ENCODE data around the gene PFKFB2. TPM values are rescaled to one million over a fixed set of nuclear protein-coding genes. Genes with fewer than 3 reads are reported as not detected.

PFKFB2 gene
- total RNA-seq, 2 experiments from 2014 or later: 1.5 to 1.7 TPM

GRCh38 chr1:207026104-207026534 is 27.0 kb upstream of the PFKFB2 start:
- ChIA-PET CTCF (no interaction called here), POLR2A (no interaction called here)
- no peak for DNase-seq
- H3K27ac Mint-ChIP-seq: no peak overlapping the region
- no peaks in the 10 kb centered on the region for H3K36me3 Mint-ChIP-seq (ENCODE audit: low read depth)
- H3K4me1 Mint-ChIP-seq: no peaks in the 10 kb centered on the region
- H3K4me3 Mint-ChIP-seq: no peak overlapping the region
- H3K27me3 Mint-ChIP-seq: peaks cover 39% of the 10 kb centered on the region
- H3K9me3 Mint-ChIP-seq: no peaks in the 10 kb centered on the region

GRCh38 chr1:207027206-207027777 is 25.8 kb upstream of the PFKFB2 start:
- CTCF ChIA-PET: no interaction called here
- Mint-ChIP-seq H3K36me3 (ENCODE audit: low read depth) (no peaks in the 10 kb centered on the region), H3K27me3 (peaks cover 48% of the 10 kb centered on the region), H3K4me1 (no peaks in the 10 kb centered on the region), H3K9me3 (no peaks in the 10 kb centered on the region), H3K27ac (no peak overlapping the region), H3K4me3 (no peak overlapping the region)
- POLR2A ChIA-PET: no interaction called here
- no peak for DNase-seq

DNA sequence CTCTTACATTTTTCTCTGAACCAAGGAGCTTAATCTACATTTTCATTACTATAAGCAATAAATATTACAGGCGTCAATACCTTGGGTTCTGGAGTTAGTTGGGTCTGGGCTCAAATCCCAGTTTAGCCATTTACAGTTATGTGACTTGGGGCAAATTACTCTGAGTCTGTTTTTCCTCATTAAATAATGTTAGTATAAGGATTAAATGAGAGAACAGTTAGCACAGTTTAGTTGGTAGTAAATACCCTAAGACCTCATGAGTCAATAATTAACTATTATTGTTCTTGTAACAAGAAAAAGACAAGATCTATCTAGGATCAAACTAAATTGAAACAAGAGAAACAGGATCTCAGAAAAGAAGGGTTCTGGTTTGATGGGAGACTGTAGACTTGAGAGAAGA is 25.2 kb upstream of the PFKFB2 start:
- no peaks in the 10 kb centered on the region for H3K4me1 Mint-ChIP-seq
- H3K9me3 Mint-ChIP-seq: no peaks in the 10 kb centered on the region
- H3K27ac Mint-ChIP-seq: no peak overlapping the region
- H3K27me3 Mint-ChIP-seq: peaks cover 53% of the 10 kb centered on the region
- ChIA-PET CTCF (no interaction called here), POLR2A (no interaction called here)
- no peak for DNase-seq
- no peak overlapping the region for H3K4me3 Mint-ChIP-seq
- no peaks in the 10 kb centered on the region for H3K36me3 Mint-ChIP-seq (ENCODE audit: low read depth)

GRCh38 chr1:207028884-207029650 is 24.0 kb upstream of the PFKFB2 start:
- ChIA-PET POLR2A (interaction anchor here (0.7 kb wide), 1 partner anchor 8 kb away, joined by 3 read pairs; no protein-coding TSS in a partner anchor), CTCF (interaction anchor here (1.5 to 3.5 kb wide), 2 partner anchors 21 to 48 kb away, joined by 3 to 10 read pairs; no protein-coding TSS in a partner anchor)
- DNase-seq: no peak
- no peak overlapping the region for H3K4me3 Mint-ChIP-seq
- H3K27me3 Mint-ChIP-seq: peaks cover 63% of the 10 kb centered on the region
- H3K36me3 Mint-ChIP-seq (ENCODE audit: low read depth): no peaks in the 10 kb centered on the region
- peaks cover under 1% of the 10 kb centered on the region for H3K4me1 Mint-ChIP-seq
- H3K27ac Mint-ChIP-seq: no peak overlapping the region
- no peaks in the 10 kb centered on the region for H3K9me3 Mint-ChIP-seq

DNA sequence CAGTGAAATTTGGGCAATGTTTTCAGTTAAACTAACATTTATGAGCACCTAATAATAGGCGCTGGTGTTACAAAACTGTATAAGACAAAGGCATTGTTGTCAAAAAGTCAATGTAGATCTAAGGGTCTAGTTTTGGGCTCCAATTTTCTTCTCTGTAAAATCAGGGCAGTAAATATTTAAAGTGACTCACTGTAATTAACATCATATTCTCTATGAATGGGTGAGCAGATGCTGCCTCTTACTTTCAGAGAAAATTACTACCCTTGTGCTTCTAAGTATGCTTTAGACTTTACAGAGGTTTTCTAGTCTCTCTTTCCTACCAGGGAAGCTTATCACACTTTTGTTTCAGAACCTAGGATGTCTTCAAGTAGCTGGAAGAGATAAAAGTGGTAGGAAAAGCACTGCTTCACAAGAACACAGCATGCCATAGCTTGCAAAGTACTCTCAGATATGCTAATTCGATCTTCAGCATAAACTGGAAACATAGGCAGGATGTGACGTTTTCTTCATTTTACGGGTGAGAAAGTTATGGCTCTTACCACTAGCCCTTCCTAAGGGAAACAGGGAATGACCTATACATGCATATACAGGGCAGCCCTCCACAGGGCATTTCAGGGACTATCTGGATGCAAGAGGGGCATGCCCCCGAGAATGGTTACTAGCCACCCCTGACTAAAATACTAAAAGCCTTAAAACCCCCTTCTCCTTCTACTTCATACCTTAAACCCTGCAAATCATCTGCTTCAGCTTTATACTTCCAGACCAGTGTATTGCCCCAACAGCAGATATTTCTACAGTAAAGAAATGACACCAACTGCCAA is 23.2 kb upstream of the PFKFB2 start:
- Mint-ChIP-seq H3K27me3 (peaks cover 68% of the 10 kb centered on the region), H3K4me3 (no peak overlapping the region), H3K36me3 (ENCODE audit: low read depth) (no peaks in the 10 kb centered on the region), H3K9me3 (no peaks in the 10 kb centered on the region), H3K4me1 (peaks cover 3% of the 10 kb centered on the region), H3K27ac (no peak overlapping the region)
- ChIA-PET POLR2A (no interaction called here), CTCF (interaction anchor here (1.5 to 3.5 kb wide), 2 partner anchors 20 to 47 kb away, joined by 3 to 10 read pairs; no protein-coding TSS in a partner anchor)
- DNase-seq: no peak

GRCh38 chr1:207030522-207031009 is 22.5 kb upstream of the PFKFB2 start:
- H3K9me3 Mint-ChIP-seq: no peaks in the 10 kb centered on the region
- H3K27me3 Mint-ChIP-seq: peaks cover 69% of the 10 kb centered on the region
- no peak for DNase-seq
- no peak overlapping the region for H3K27ac Mint-ChIP-seq
- H3K4me1 Mint-ChIP-seq: peaks cover 3% of the 10 kb centered on the region
- no peak overlapping the region for H3K4me3 Mint-ChIP-seq
- no peaks in the 10 kb centered on the region for H3K36me3 Mint-ChIP-seq (ENCODE audit: low read depth)
- ChIA-PET POLR2A (no interaction called here), CTCF (interaction anchor here (3.5 kb wide), 1 partner anchor 19 kb away, joined by 10 read pairs; no protein-coding TSS in a partner anchor)

DNA sequence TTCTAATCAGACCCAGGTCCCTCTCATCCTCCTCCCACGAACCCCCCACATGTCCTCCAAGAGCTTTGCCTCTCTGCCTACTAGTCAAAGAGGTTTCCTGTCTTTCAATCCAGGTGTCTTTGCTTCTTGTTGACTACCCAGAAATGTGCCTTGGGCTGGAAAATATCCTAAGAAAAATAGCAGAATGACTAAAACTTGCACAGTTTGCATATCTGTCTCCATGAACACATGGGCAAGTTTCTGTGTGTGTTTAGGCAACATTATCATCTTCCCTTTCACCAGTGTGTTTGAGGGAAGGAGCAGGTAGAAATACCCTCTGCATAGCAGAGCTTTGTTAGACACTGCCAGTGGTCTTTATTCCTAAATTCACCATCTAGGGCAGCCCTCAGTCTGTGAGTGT is 22.1 kb upstream of the PFKFB2 start:
- no peak for DNase-seq
- Mint-ChIP-seq H3K27ac (no peak overlapping the region), H3K36me3 (ENCODE audit: low read depth) (no peaks in the 10 kb centered on the region), H3K9me3 (no peaks in the 10 kb centered on the region), H3K4me3 (no peak overlapping the region), H3K27me3 (peaks cover 67% of the 10 kb centered on the region), H3K4me1 (peaks cover 3% of the 10 kb centered on the region)
- CTCF ChIA-PET: interaction anchor here (3.5 kb wide), 1 partner anchor 19 kb away, joined by 10 read pairs; no protein-coding TSS in a partner anchor
- POLR2A ChIA-PET: no interaction called here

DNA sequence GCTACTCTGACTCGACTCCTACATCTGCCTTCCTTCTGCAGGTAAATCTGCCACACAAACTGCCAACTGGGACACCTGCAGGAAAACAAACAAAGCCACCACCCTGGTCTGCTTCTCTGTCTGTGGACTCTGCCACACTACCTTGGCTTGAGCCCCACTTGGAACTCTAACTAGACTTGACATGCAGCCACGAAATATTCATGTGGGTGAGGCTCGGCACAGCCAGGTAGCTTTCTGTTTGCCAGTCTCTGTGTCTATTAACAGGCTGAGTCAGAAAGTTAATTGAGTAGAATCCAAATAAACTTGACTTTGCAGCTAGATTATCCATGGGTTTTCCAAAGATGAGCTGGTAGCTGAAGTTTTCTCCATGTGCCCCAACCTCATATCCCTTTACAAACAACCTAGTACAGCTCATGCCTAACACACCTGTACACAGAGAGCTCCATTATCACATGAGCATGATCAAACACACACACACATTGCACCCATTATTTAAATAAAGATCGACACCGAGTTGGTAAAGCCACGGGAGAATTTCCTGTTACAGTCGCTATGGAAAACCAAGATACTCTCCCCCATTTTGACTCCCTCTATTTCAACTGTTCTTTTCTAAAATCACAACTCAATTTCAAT is 21.3 kb upstream of the PFKFB2 start:
- POLR2A ChIA-PET: interaction anchor here (0.6 kb wide), 1 partner anchor 192 kb away, joined by 3 read pairs; no protein-coding TSS in a partner anchor
- Mint-ChIP-seq H3K4me3 (no peak overlapping the region), H3K9me3 (no peaks in the 10 kb centered on the region), H3K36me3 (ENCODE audit: low read depth) (no peaks in the 10 kb centered on the region), H3K27me3 (peaks cover 67% of the 10 kb centered on the region), H3K4me1 (peaks cover 3% of the 10 kb centered on the region), H3K27ac (no peak overlapping the region)
- no peak for DNase-seq
- CTCF ChIA-PET: interaction anchor here (1.1 to 3.5 kb wide), 3 partner anchors 18 to 120 kb away, joined by 3 to 10 read pairs (median 5); no protein-coding TSS in a partner anchor

DNA sequence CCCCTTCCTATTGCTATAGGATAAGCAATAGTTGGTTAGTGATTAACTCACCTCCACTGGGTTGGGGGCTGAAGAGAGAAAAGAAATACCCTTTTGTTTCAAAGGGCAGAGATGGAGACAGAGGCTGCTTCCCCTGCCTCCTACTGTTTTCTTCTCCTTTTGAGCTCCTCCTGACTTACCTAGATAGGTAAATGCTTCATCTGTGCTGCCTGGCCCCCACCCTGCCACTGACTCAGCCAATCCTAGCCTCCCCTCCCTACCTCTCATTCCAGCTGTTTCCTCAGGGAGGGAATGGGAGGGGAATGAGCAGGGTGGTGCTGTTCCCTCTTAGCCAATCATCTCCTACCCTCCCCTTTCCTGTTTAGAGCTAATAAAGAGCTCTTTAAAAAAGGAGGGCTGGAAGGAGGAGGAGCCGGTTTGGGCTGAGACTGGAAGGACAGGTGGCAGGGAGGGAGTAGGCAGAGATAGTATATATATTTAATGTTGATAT is 20.5 kb upstream of the PFKFB2 start, which contains the start of gene C1orf116:
Gene C1orf116, minus strand, starts transcription at position 229 of the 490 bp plus-strand sequence. CDS start 5,158 bp downstream, outside the sequence.
- CTCF ChIA-PET: interaction anchor here (1.1 to 3.5 kb wide), 4 partner anchors 17 to 120 kb away, joined by 3 to 10 read pairs (median 6); no protein-coding TSS in a partner anchor
- POLR2A ChIA-PET: no interaction called here
- DNase-seq: no peak
- Mint-ChIP-seq H3K27ac (no peak within 1 kb of the TSS), H3K4me3 (no peak within 1 kb of the TSS), H3K27me3 (peaks cover 60% of the 10 kb centered on the region), H3K36me3 (ENCODE audit: low read depth) (no peaks in the 10 kb centered on the region), H3K9me3 (no peaks in the 10 kb centered on the region), H3K4me1 (peaks cover 3% of the 10 kb centered on the region)

DNA sequence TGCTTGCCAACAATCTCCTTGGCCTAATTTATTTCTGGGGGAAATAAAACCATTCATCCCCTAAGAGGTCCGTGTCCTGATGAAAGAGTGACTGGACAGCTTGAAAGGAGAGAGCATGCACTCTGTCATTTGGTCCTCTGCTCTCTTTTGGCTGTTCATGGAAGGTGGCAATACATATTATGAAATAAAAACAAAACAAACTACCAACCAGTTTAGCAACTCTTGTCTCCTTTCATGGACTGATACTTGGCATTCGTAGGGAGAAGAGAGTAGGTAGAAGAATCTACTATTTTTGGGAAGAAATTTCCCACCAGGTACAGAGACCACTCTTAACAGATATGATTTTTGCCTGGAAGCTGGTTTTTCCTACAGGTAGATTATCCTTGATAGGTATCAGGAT is 19.8 kb upstream of the PFKFB2 start:
- ChIA-PET CTCF (interaction anchor here (1.8 to 2.0 kb wide), 2 partner anchors 29 to 121 kb away, joined by 5 to 6 read pairs; no protein-coding TSS in a partner anchor), POLR2A (no interaction called here)
- Mint-ChIP-seq H3K9me3 (no peaks in the 10 kb centered on the region), H3K4me1 (peaks cover 3% of the 10 kb centered on the region), H3K27me3 (peaks cover 58% of the 10 kb centered on the region), H3K27ac (no peak overlapping the region), H3K36me3 (ENCODE audit: low read depth) (no peaks in the 10 kb centered on the region), H3K4me3 (no peak overlapping the region)
- no peak for DNase-seq

- no peak overlapping the region for H3K27ac Mint-ChIP-seq
- DNase-seq: no peak
- H3K9me3 Mint-ChIP-seq: no peaks in the 10 kb centered on the region
- ChIA-PET CTCF (interaction anchor here (1.8 to 2.0 kb wide), 2 partner anchors 30 to 122 kb away, joined by 5 to 6 read pairs; no protein-coding TSS in a partner anchor), POLR2A (no interaction called here)
- H3K27me3 Mint-ChIP-seq: peaks cover 49% of the 10 kb centered on the region
- H3K36me3 Mint-ChIP-seq (ENCODE audit: low read depth): no peaks in the 10 kb centered on the region
- H3K4me1 Mint-ChIP-seq: peaks cover 3% of the 10 kb centered on the region
- no peak overlapping the region for H3K4me3 Mint-ChIP-seq
Observed at GRCh38 chr1:207034208-207034607, 18.9 kb upstream of the PFKFB2 start.

DNA sequence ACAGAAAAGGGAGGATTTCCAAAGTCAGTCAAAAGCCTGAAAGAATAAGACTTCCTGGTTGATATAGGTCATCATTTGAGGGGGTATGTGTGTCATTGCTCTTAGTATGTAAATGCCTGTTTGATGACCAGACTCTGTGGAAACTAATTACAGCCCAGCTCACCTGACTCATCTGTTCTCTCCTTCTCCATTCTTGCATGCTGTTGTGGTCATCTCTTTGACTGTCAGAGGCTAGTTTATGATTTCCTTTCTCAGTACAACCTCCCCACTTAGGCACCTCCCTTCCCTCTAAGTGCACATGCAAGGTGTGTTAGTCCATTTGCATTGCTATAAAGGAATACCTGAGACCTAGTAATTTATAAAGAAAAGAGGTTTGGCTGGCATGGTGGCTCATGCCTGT is 18.1 kb upstream of the PFKFB2 start:
- DNase-seq: no peak
- Mint-ChIP-seq H3K4me1 (peaks cover 3% of the 10 kb centered on the region), H3K27me3 (peaks cover 45% of the 10 kb centered on the region), H3K27ac (no peak overlapping the region), H3K4me3 (no peak overlapping the region), H3K9me3 (no peaks in the 10 kb centered on the region), H3K36me3 (ENCODE audit: low read depth) (no peaks in the 10 kb centered on the region)
- ChIA-PET POLR2A (no interaction called here), CTCF (no interaction called here)

Data from activated CD4-positive, alpha-beta memory T cell treated with anti-CD3 and anti-CD28 coated beads, Interleukin-2, amount 10 ng/mL, durations not matched to agents 7 days and 5 days (primary cell).